Heart left ventricle (tissue), 13 donors: Measurements from ENCODE around the gene LAMA1.

Experiments
- CTCF ChIP-seq, 12 donors: fragments of 200-600 bp; sonication (generic) in 4 of 12; IDR thresholded peaks; one replicate each; pipeline versions ENCODE4 v1.5.0 to v1.8.0; 2018 to 2022; ENCODE audit warnings: antibody characterized with exemption in 12 of 12, mild to moderate bottlenecking in 5 of 12
- POLR2A ChIP-seq, 2 donors: fragments of 450-650 bp; IDR thresholded peaks; one replicate each; pipeline ENCODE4 v1.6.1; 2017; ENCODE audit warnings: antibody characterized with exemption in 2 of 2, mild to moderate bottlenecking in 2 of 2, moderate library complexity in 2 of 2
- donor health status: ischemic (EF 13 %, LVEDD 7.1; RV severe dilation, severe dysfunction).
- donor health status: DM: no; HTN: yes; CAD: no.
- donor health status: DM: no; HTN: no; CAD: no.
- donor health status: ischemic (EF 25% LVEDD 6.9; RV normal size, moderate dysfunction).
- donor health status: ischemic (EF 25% LVEDD 5.7; RV mildly dilated, moderate dysfunction).
- donor health status: ischemic (EF 35%, LVEDD 5.7; RV mildly dilated, moderate dysfunction).
- donor health status: nonischemic (EF 11% LVEDD 7.7; RV severe dilation, severe dysfunction).
- donor health status: DM: yes; HTN: yes; CAD: no.
- donor health status: PGD.
- donor health status: ischemic (EF 29% LVEDD 5.4; RV normal size, mild dysfunction).
- donor health status: nonischemic (EF 23%, LVEDD 6.1; RV moderate dilation, normal function).

GRCh38 chr18:7068871-7069590, 48.6 kb downstream of the LAMA1 start:
- no peak for TF ChIP-seq POLR2A (IDR thresholded peaks at IDR 0.05)
- TF ChIP-seq CTCF (IDR thresholded peaks at IDR 0.05), result no peak
